Measurements from ENCODE around the gene HOXC9. TPM values are rescaled to one million over a fixed set of nuclear protein-coding genes. Genes with fewer than 3 reads are reported as not detected.

Gene HOXC9
- not detected for total RNA-seq
- long read RNA-seq, result 0 reads

GRCh38 chr12:54000116-54001114, at the start of gene HOXC9:
TSS of gene HOXC9 (plus strand) at chr12:54000161. CDS start at chr12:54000189, 28 bp downstream.
- DNase-seq, result no peak
- intact Hi-C loops (cut with DNase I), result no loop called here
- no peak for ATAC-seq (ENCODE audit: poor library complexity)

DNA sequence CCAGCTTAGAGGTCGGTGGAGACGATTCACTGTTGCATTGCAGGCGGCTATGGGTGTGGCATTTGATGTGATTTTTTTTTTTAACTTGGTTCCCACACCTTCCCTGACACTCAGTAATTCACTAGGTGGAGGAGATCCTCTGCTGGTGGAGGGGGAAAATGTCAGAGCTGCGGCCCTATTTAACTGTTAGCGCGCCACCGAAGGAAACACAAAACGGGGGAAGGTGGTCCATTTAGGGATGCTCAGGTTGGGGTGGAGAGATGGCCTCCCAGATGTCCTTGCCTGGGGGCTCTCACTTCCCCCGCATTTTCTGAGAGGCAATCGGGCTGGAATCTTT, 49.6 kb upstream of the HOXC9 start:
- ATAC-seq (ENCODE audit: poor library complexity) (no peak), DNase-seq (no peak)
- intact Hi-C loops (cut with DNase I), result no loop called here

- ATAC-seq (ENCODE audit: poor library complexity), result no peak
- no peak for DNase-seq
- intact Hi-C loops (cut with DNase I), result no loop called here
These were observed 49.0 kb upstream of the HOXC9 start for GRCh38 chr12:53950789-53951576.

- DNase-seq (no peak), ATAC-seq (ENCODE audit: poor library complexity) (no peak)
- intact Hi-C loops (cut with DNase I), result no loop called here
These were observed 48.2 kb upstream of the HOXC9 start for GRCh38 chr12:53951577-53952334.

- ATAC-seq (ENCODE audit: poor library complexity) (no peak), DNase-seq (no peak)
- intact Hi-C loops (cut with DNase I), result no loop called here
These were observed 47.6 kb upstream of the HOXC9 start for GRCh38 chr12:53952335-53952694.

GRCh38 chr12:53952871-53953734, 46.9 kb upstream of the HOXC9 start:
- ATAC-seq (ENCODE audit: poor library complexity) (no peak), DNase-seq (no peak)
- intact Hi-C loops (cut with DNase I), result no loop called here

DNA sequence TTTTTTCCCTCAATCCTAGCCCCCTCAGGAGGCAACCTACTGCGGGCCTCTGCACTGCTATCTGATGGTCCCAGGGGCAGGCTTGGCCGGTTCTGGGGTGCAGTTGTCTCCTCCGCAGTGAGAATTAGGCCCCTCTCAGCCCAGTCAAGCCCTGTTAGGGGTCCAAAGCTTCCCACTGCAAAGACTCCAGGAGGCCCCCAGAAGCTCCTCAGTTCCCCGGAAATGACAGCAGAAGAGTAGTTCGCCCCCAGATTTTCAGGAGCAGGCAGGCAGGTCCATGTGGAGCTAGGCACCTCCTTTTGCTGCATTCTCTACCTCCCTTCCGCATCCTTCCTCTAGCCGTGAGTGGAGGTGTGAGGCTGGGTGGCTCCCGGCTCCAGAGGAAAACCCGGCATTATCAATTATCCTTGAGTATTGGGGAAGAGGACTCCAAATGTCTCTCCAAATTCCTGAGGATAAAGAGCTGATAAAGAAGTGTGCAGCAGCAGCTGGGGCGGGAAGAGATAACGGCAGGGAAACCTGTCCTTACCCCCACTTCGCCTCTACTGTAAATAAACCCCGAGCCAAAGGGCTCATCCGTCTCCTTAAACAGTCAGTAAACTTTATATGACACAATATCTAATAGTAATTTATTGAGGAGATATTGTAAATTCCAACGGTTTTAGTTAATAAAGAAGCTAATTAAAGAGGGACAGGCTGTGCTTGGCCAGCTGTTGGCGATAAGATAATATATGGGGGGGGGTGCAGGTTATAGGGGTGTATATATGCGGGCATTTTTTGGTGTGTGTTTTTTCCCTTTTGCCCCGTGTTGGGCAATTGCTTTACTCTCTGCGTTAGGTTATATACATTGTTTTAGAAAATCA, 45.9 kb upstream of the HOXC9 start:
- intact Hi-C loops (cut with DNase I), result no loop called here
- DNase-seq, result no peak
- ATAC-seq (ENCODE audit: poor library complexity), result no peak

GRCh38 chr12:53954694-53955035, 45.3 kb upstream of the HOXC9 start, which contains the start of gene HOXC12:
TSS of gene HOXC12 (plus strand) at chr12:53954903. CDS start at chr12:53954930, 27 bp downstream.
- no peak for DNase-seq
- intact Hi-C loops (cut with DNase I), result no loop called here
- ATAC-seq (ENCODE audit: poor library complexity), result no peak

DNA sequence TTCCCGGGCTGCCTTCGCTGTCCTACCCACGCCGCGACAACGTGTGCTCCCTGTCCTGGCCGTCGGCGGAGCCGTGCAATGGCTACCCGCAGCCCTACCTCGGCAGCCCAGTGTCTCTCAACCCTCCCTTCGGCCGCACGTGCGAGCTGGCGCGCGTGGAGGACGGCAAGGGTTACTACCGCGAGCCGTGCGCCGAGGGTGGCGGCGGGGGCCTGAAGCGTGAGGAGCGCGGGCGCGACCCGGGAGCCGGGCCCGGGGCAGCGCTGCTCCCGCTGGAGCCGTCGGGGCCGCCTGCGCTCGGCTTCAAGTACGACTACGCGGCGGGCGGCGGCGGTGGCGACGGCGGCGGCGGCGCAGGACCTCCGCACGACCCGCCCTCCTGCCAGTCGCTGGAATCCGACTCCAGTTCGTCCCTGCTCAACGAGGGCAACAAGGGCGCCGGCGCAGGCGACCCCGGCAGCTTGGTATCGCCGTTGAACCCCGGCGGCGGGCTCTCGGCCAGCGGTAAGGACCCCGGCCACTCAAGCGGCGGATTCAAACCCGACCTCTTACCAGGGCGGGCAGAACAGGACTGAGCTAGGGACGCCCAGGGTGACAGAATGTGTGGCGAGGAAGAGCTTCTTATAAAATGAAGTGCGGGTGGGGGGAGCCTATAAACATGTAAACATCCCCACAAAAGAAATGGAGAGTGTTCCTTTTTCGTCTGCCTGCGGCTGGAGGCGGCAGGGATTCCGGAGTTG, 44.8 kb upstream of the HOXC9 start:
- ATAC-seq (ENCODE audit: poor library complexity), result no peak
- intact Hi-C loops (cut with DNase I), result no loop called here
- DNase-seq, result no peak

GRCh38 chr12:53955776-53956250, 44.1 kb upstream of the HOXC9 start:
- DNase-seq, result no peak
- ATAC-seq (ENCODE audit: poor library complexity), result no peak
- intact Hi-C loops (cut with DNase I), result no loop called here

DNA sequence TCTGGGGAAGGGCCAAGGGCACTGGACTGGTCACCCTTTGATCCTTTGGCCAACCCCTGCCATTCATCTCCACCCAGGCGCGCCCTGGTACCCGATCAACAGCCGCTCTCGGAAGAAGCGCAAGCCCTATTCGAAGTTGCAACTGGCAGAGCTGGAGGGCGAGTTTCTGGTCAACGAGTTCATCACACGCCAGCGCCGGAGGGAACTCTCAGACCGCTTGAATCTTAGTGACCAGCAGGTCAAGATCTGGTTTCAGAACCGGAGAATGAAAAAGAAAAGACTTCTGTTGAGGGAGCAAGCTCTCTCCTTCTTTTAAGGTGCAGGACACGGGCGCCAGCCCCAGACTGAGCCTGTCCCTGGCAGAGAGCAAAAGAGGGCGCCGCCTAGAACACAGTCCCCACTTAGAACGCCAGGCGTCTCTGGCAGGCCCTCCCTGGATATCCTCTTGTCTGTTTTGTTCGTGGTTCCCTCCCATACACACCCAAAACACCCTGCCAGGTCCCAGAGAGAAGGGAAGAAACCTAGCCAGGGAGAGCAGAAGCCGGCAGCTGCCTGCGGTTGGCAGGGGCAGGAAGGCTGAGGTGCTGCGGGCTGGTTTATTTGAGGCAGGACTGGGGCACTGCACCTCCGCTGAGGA, 43.6 kb upstream of the HOXC9 start:
- DNase-seq (no peak), ATAC-seq (ENCODE audit: poor library complexity) (no peak)
- intact Hi-C loops (cut with DNase I), result no loop called here

- intact Hi-C loops (cut with DNase I), result no loop called here
- DNase-seq, result no peak
- ATAC-seq (ENCODE audit: poor library complexity), result no peak
These were observed 42.9 kb upstream of the HOXC9 start for GRCh38 chr12:53956914-53957536.

GRCh38 chr12:53958128-53958527, 41.8 kb upstream of the HOXC9 start:
- DNase-seq, result no peak
- ATAC-seq (ENCODE audit: poor library complexity), result no peak
- intact Hi-C loops (cut with DNase I), result no loop called here

- DNase-seq (no peak), ATAC-seq (ENCODE audit: poor library complexity) (no peak)
- intact Hi-C loops (cut with DNase I), result no loop called here
These were observed 40.6 kb upstream of the HOXC9 start for GRCh38 chr12:53959314-53959713.

- intact Hi-C loops (cut with DNase I), result no loop called here
- DNase-seq (no peak), ATAC-seq (ENCODE audit: poor library complexity) (no peak)
These were observed 39.6 kb upstream of the HOXC9 start for GRCh38 chr12:53960187-53961024.

Measured in Right ventricle myocardium superior (tissue), 1 donor.